Measurements from ENCODE around the gene GIPC3.

The GIPC3 gene

GRCh38 chr19:3554254-3555083, 30.8 kb upstream of the GIPC3 start:
- no peak for TF ChIP-seq TAF1 (IDR thresholded peaks at IDR 0.05; ENCODE audit: borderline replicate concordance, insufficient read depth, low read length)
- TF ChIP-seq, protein P1, sequence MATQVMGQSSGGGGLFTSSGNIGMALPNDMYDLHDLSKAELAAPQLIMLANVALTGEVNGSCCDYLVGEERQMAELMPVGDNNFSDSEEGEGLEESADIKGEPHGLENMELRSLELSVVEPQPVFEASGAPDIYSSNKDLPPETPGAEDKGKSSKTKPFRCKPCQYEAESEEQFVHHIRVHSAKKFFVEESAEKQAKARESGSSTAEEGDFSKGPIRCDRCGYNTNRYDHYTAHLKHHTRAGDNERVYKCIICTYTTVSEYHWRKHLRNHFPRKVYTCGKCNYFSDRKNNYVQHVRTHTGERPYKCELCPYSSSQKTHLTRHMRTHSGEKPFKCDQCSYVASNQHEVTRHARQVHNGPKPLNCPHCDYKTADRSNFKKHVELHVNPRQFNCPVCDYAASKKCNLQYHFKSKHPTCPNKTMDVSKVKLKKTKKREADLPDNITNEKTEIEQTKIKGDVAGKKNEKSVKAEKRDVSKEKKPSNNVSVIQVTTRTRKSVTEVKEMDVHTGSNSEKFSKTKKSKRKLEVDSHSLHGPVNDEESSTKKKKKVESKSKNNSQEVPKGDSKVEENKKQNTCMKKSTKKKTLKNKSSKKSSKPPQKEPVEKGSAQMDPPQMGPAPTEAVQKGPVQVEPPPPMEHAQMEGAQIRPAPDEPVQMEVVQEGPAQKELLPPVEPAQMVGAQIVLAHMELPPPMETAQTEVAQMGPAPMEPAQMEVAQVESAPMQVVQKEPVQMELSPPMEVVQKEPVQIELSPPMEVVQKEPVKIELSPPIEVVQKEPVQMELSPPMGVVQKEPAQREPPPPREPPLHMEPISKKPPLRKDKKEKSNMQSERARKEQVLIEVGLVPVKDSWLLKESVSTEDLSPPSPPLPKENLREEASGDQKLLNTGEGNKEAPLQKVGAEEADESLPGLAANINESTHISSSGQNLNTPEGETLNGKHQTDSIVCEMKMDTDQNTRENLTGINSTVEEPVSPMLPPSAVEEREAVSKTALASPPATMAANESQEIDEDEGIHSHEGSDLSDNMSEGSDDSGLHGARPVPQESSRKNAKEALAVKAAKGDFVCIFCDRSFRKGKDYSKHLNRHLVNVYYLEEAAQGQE (IDR thresholded peaks at IDR 0.05; ENCODE audit: insufficient read depth in 1 of 2, low read depth in 2 of 2, low read length in 2 of 2) = no peak
- TF ChIP-seq FOXP2 (optimal IDR thresholded peaks at IDR 0.05; ENCODE audit: borderline replicate concordance, extremely low read depth, extremely low read length, insufficient read depth) = no peak
- no peak for TF ChIP-seq SIN3A (IDR thresholded peaks at IDR 0.05; ENCODE audit: borderline replicate concordance, insufficient read depth, low read length)
- no peak for TF ChIP-seq POLR2AphosphoS5 (IDR thresholded peaks at IDR 0.05; ENCODE audit: low read depth, low read length)

DNA sequence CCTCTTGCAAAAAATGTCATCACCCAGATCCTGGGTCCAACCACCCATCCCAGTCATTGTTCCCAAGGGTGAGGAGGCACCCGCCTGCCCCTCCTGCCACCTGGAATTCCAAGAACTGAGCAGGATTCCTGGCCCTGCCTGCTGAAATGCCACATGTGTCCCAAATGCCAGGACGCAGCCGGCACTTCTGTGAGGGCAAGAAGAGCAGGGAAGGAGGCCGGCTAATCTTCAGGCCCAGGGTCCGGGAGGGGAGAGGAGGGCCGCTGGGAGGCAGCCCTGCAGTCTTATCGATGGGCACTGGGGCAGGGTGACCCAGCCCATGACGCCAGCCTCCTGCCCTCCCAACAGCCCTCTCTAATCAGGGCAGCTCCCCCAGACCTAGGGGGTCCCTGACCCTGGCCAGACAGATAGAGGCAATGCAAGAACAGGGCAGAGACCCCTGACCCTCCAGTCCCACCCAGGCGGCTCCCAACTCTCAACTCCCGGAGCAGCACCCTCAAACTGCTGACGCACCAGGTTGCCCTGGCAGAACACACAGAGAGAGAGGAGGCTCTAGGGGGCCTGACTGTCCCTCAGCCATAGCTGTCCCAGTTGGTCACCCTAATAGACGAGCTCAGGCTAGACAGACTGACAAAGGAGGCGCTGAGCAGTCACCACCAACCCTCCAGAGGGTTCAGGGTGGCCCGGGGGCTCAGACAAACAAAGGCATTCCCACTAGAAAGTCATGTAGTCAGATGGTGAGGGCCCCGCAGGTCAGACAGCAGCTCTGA, 29.4 kb upstream of the GIPC3 start:
- no peak for TF ChIP-seq TAF1 (IDR thresholded peaks at IDR 0.05; ENCODE audit: borderline replicate concordance, insufficient read depth, low read length)
- TF ChIP-seq, protein P1 (IDR thresholded peaks at IDR 0.05; ENCODE audit: insufficient read depth in 1 of 2, low read depth in 2 of 2, low read length in 2 of 2) = no peak
- no peak for TF ChIP-seq FOXP2 (optimal IDR thresholded peaks at IDR 0.05; ENCODE audit: borderline replicate concordance, extremely low read depth, extremely low read length, insufficient read depth)

- TF ChIP-seq TAF1 (IDR thresholded peaks at IDR 0.05; ENCODE audit: borderline replicate concordance, insufficient read depth, low read length) = no peak
- TF ChIP-seq, protein P1 (IDR thresholded peaks at IDR 0.05; ENCODE audit: insufficient read depth in 1 of 2, low read depth in 2 of 2, low read length in 2 of 2) = no peak
- no peak for TF ChIP-seq POLR2AphosphoS5 (IDR thresholded peaks at IDR 0.05; ENCODE audit: low read depth, low read length)
- TF ChIP-seq SIN3A (IDR thresholded peaks at IDR 0.05; ENCODE audit: borderline replicate concordance, insufficient read depth, low read length) = no peak
- no peak for TF ChIP-seq FOXP2 (optimal IDR thresholded peaks at IDR 0.05; ENCODE audit: borderline replicate concordance, extremely low read depth, extremely low read length, insufficient read depth)
Observed at GRCh38 chr19:3556423-3556977, 28.8 kb upstream of the GIPC3 start.

DNA sequence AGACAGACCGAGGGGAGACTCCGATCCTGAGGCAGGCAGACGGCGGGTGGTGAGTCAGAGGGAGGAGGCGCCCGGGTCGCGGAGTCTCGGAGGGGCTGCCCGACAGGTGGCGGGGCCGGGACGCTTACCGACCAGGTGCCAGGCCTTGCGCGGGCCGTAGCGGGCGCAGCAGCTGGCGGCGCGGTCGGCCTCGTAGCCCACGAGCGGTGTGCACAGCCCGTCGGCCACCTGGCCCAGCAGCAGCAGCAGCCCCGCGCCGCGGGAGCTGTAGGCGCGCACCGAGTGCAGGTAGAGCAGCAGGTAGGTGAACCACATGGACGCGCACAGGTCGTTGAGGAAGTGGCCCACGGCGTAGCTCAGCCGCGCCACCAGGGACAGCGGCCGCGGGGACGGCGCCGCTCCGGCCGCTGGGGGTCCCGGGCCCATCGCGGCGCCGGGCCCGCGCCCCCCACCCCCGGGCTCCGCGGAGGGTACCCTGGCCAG, 28.3 kb upstream of the GIPC3 start:
- TF ChIP-seq, protein P1 (IDR thresholded peaks at IDR 0.05; ENCODE audit: insufficient read depth in 1 of 2, low read depth in 2 of 2, low read length in 2 of 2) = peak; percentile 58 to 80; a peak in 3 of 4 replicates
- TF ChIP-seq POLR2AphosphoS5 (IDR thresholded peaks at IDR 0.05; ENCODE audit: low read depth, low read length) = no peak

All from PFSK-1 (cell line).